ENCODE results near the gene RNF14.

DNA sequence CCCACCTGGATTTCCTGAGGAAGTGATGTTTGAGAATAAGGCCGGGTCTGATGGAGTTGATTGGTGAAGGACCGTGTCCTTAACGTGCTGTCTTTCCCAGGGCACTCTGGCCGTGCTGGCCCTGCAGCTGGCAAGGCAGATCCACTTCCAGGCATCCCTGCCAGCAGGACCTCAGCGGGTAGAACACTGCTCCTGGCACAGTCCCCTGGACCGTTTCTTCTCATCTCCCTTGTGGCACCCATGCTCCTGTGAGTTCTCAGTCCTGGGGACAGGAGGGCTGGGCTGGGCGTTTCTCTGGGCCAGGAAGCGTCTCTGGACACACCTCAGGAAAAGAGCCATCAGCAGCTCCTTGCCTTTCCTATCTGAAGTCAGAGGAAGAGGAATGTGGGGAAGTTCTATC is 40.9 kb upstream of the RNF14 start:
- TF ChIP-seq POLR2A (IDR thresholded peaks at IDR 0.05) (no peak), POLR2AphosphoS5 (IDR thresholded peaks at IDR 0.05) (no peak)
